ENCODE results near the gene NBPF15. TPM values are rescaled to one million over a fixed set of nuclear protein-coding genes. Genes with fewer than 3 reads are reported as not detected.
"Not testable (repeated sequence)": the region's sequence is repeated elsewhere in the genome, so short reads cannot be mapped to it uniquely, and the experiment has no call there.

NBPF15 gene
- total RNA-seq (2014; rRNA removed; shearing (Covaris generic)): 6.6 and 12.5 TPM in 2 replicates
- polyA plus RNA-seq (2016; fragmentation: Nextera tagmentation; extraction: Ambion mirVana): 3.1 and 5.2 TPM in 2 replicates
- long read RNA-seq, partial matches to known transcripts: 0 of 2 reads
- long read RNA-seq, other reads (novel, unspliced or antisense): 2 of 2 reads

- peak within 1 kb of the TSS; percentile 90 for H3K4me3 Mint-ChIP-seq
- H3K4me3 ChIP-seq: peak within 1 kb of the TSS; percentile 63
- H3F3A ChIP-seq (replicated peaks; ENCODE audit: low read depth); H3K36me3 ChIP-seq (ENCODE audit: insufficient read depth); H3K27ac Mint-ChIP-seq; H3K9me3 Mint-ChIP-seq; H3K4me1 Mint-ChIP-seq; H3K27ac ChIP-seq (ENCODE audit: low read depth); H3K9me2 ChIP-seq (ENCODE audit: insufficient read depth); H3K36me3 Mint-ChIP-seq (ENCODE audit: low read depth); H3K27me3 Mint-ChIP-seq (ENCODE audit: insufficient read depth, low read depth, poor library complexity); H4K20me1 ChIP-seq (replicated peaks; ENCODE audit: insufficient read depth); H2AFZ ChIP-seq; H3K79me2 ChIP-seq (replicated peaks; ENCODE audit: insufficient read depth); H3K4me1 ChIP-seq (ENCODE audit: insufficient read depth): not testable (repeated sequence)
- 0 out of 2 replicates have a peak, but pooled peaks have one; percentile 28 for TF ChIP-seq POLR2AphosphoS5 (IDR thresholded peaks at IDR 0.05; ENCODE audit: low read depth)
- peaks cover 18% of the 10 kb centered on the region for H3K27me3 ChIP-seq (ENCODE audit: insufficient read depth)
- DNase-seq (ENCODE audit: low spot score): peak; percentile 67
- peak within 1 kb of the TSS; percentile 73 for H3K4me2 ChIP-seq
- ATAC-seq: peak; percentile 98
Measured at GRCh38 chr1:144461136-144461759, at the start of gene NBPF15. TSS of gene NBPF15 (minus strand) at chr1:144461669. CDS start at chr1:144440003, 21,666 bp downstream.

- H3K27me3 Mint-ChIP-seq (ENCODE audit: insufficient read depth, low read depth, poor library complexity); H3K27ac Mint-ChIP-seq: not testable (repeated sequence)
Measured at GRCh38 chr1:144496429-144496828, 35.0 kb upstream of the NBPF15 start.

GRCh38 chr1:144494130-144494529 is 32.7 kb upstream of the NBPF15 start:
- not testable (repeated sequence) for H3K4me3 ChIP-seq; H3K79me2 ChIP-seq (replicated peaks; ENCODE audit: insufficient read depth); H3F3A ChIP-seq (replicated peaks; ENCODE audit: low read depth); H3K27ac ChIP-seq (ENCODE audit: low read depth); H3K27ac Mint-ChIP-seq; H3K4me3 Mint-ChIP-seq; H4K20me1 ChIP-seq (replicated peaks; ENCODE audit: insufficient read depth); ATAC-seq; H3K4me1 Mint-ChIP-seq; H3K4me1 ChIP-seq (ENCODE audit: insufficient read depth); H3K27me3 Mint-ChIP-seq (ENCODE audit: insufficient read depth, low read depth, poor library complexity); H3K36me3 ChIP-seq (ENCODE audit: insufficient read depth); H3K9me3 Mint-ChIP-seq; DNase-seq (ENCODE audit: low spot score); H3K9me2 ChIP-seq (ENCODE audit: insufficient read depth); H3K4me2 ChIP-seq; H3K36me3 Mint-ChIP-seq (ENCODE audit: low read depth); H2AFZ ChIP-seq; H3K27me3 ChIP-seq (ENCODE audit: insufficient read depth)

More at GRCh38 chr1:144496429-144496828, 35.0 kb upstream of the NBPF15 start:
- not testable (repeated sequence) for H3K36me3 Mint-ChIP-seq (ENCODE audit: low read depth); H3K9me3 Mint-ChIP-seq; ATAC-seq; H3K9me2 ChIP-seq (ENCODE audit: insufficient read depth); H2AFZ ChIP-seq; H3K4me1 Mint-ChIP-seq; H4K20me1 ChIP-seq (replicated peaks; ENCODE audit: insufficient read depth); H3F3A ChIP-seq (replicated peaks; ENCODE audit: low read depth); H3K27ac ChIP-seq (ENCODE audit: low read depth); H3K36me3 ChIP-seq (ENCODE audit: insufficient read depth); H3K79me2 ChIP-seq (replicated peaks; ENCODE audit: insufficient read depth); H3K4me3 ChIP-seq; H3K4me2 ChIP-seq; H3K4me3 Mint-ChIP-seq; H3K4me1 ChIP-seq (ENCODE audit: insufficient read depth); H3K27me3 ChIP-seq (ENCODE audit: insufficient read depth); DNase-seq (ENCODE audit: low spot score)

GRCh38 chr1:144490394-144490793 is 28.9 kb upstream of the NBPF15 start:
- H3K27ac Mint-ChIP-seq; H3K4me1 ChIP-seq (ENCODE audit: insufficient read depth); H3K4me1 Mint-ChIP-seq; H3F3A ChIP-seq (replicated peaks; ENCODE audit: low read depth); H3K36me3 ChIP-seq (ENCODE audit: insufficient read depth); H3K9me3 Mint-ChIP-seq; H3K27me3 Mint-ChIP-seq (ENCODE audit: insufficient read depth, low read depth, poor library complexity); H3K79me2 ChIP-seq (replicated peaks; ENCODE audit: insufficient read depth); H4K20me1 ChIP-seq (replicated peaks; ENCODE audit: insufficient read depth); H2AFZ ChIP-seq; H3K36me3 Mint-ChIP-seq (ENCODE audit: low read depth); H3K27ac ChIP-seq (ENCODE audit: low read depth); H3K9me2 ChIP-seq (ENCODE audit: insufficient read depth): not testable (repeated sequence)
- H3K4me2 ChIP-seq: peak overlapping the region; percentile 76
- peak overlapping the region; percentile 76 for H3K4me3 Mint-ChIP-seq
- H3K27me3 ChIP-seq (ENCODE audit: insufficient read depth): peaks cover 12% of the 10 kb centered on the region
- peak overlapping the region; percentile 54 for H3K4me3 ChIP-seq
- DNase-seq (ENCODE audit: low spot score) (peak; percentile 19), ATAC-seq (peak; percentile 41)

GRCh38 chr1:144487002-144487401 is 25.5 kb upstream of the NBPF15 start:
- H3K4me2 ChIP-seq; H3K4me1 Mint-ChIP-seq; H3K36me3 ChIP-seq (ENCODE audit: insufficient read depth); H3K27ac Mint-ChIP-seq; H3F3A ChIP-seq (replicated peaks; ENCODE audit: low read depth); H3K36me3 Mint-ChIP-seq (ENCODE audit: low read depth); H3K27me3 Mint-ChIP-seq (ENCODE audit: insufficient read depth, low read depth, poor library complexity); H3K9me2 ChIP-seq (ENCODE audit: insufficient read depth); H2AFZ ChIP-seq; H3K27ac ChIP-seq (ENCODE audit: low read depth); H4K20me1 ChIP-seq (replicated peaks; ENCODE audit: insufficient read depth); H3K4me3 Mint-ChIP-seq; H3K79me2 ChIP-seq (replicated peaks; ENCODE audit: insufficient read depth); H3K4me1 ChIP-seq (ENCODE audit: insufficient read depth); ATAC-seq; H3K4me3 ChIP-seq; H3K9me3 Mint-ChIP-seq: not testable (repeated sequence)
- peaks cover 12% of the 10 kb centered on the region for H3K27me3 ChIP-seq (ENCODE audit: insufficient read depth)
- DNase-seq (ENCODE audit: low spot score): peak; percentile 1

All from GM23338 (cell line).